GM19452 (cell line): Measurements from ENCODE around the gene SNRPD1.
"Not testable (repeated sequence)": the region's sequence is repeated elsewhere in the genome, so short reads cannot be mapped to it uniquely, and the experiment has no call there.

ENCODE experiments used
- ATAC-seq: cut with Tn5 transposase; IDR thresholded peaks from one replicate; pipeline ENCODE4 v1.9.1; 2021; ENCODE audit not compliant: unreplicated experiment

The SNRPD1 gene

DNA sequence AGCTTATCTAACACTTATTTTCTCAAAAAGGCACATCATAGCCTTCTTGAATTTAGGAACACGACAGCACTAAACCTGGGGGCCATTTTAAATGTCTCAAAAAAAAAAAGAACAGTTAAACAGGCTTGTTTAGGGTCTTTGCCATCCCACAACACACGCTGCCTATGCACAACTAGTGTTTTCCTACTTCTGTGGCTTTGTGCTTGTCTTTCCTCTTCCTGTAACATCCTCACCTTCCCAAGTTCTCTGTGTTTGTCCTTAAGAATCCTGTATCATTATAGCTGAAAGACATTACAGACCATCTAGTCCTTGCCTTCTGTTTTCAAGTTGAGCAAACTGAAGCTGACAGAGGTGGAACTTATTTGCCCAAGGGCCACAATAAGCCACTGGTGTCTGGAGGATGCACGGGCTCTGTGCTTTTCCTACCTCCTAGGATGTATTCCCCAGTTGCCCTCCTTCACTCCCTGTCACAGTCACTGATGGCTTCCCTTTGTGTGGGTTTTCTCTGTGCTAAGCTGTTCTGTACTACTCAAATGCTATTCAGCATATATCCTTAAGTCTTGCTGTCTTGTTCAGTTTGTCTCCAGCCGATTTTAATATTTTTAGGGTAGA, 22.6 kb downstream of the SNRPD1 start:
- no peak for ATAC-seq

DNA sequence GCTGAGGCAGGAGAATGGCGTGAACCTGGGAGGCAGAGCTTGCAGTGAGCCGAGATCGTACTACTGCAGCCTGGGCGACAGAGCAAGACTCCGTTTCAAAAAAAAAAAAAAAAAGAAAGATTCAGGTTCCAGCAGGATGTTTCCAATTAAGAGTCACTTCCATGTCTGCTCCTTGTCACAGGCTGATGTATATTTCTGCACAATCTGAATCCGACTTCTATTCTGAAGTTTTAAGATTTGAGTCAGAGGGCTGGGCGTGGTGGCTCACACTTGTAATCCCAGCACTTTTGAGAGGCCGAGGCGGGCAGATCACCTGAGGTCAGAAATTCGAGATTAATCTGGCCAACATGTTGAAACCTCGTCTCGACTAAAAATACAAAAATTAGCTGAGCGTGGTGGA, 24.7 kb downstream of the SNRPD1 start:
- no peak for ATAC-seq

GRCh38 chr18:21638822-21639221, 26.7 kb downstream of the SNRPD1 start:
- no peak for ATAC-seq

DNA sequence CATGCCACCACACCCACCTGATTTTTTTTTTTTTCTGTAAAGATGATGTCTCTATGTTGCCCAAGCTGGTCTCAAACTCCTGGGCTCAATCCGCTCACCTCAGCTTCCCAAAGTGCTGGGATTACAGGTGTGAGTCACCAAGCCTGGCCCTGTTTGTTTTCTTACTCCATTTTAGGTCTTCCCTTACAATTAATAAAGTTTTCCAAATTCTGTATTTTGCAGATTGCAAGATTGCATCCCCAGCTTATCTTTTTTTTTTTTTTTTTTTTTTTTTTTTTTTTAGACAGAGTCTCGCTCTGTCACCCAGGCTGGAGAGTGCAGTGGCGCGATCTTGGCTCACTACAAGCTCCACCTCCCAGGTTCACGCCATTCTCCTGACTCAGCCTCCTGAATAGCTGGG, 28.3 kb downstream of the SNRPD1 start:
- ATAC-seq = not testable (repeated sequence)

GRCh38 chr18:21650311-21650710, 38.2 kb downstream of the SNRPD1 start:
- no peak for ATAC-seq

DNA sequence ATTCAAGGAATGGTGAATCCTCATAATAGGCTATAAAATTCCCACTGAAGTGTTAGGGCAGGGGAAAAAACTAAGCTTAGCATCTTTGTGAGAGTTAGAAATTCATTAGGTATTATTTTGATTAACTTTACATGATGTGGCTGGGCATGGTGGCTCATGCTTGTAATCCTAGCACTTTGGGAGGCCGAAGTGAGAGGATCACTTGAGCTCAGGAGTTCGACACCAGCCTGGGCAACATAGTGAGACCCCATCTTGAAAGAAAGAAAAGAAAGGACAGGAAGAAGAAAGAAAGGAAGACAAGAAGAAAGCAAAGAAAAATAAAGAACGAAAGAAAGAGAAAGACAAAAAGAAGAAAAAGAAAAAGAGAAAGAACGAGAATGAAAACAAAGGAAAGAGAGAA, 40.0 kb downstream of the SNRPD1 start:
- ATAC-seq = no peak

DNA sequence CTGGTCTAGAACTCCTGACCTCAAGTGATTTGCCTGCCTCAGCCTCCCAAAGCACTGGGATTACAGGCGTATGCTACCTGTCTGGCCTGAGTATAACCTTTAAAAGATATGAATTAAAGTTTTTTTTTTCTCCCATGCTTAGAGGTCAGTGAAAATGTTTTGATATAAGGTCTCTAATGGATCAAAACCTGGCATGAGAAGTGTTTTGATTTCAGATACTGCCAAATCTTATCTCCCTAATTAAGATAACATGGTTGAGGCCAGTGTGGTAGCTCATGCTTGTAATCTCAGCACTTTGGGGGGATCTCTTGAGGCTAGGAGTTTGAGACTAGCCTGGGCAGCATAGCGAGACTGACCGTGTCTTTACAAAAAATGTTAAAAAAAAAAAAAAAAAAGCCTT, 41.2 kb downstream of the SNRPD1 start:
- ATAC-seq = no peak

DNA sequence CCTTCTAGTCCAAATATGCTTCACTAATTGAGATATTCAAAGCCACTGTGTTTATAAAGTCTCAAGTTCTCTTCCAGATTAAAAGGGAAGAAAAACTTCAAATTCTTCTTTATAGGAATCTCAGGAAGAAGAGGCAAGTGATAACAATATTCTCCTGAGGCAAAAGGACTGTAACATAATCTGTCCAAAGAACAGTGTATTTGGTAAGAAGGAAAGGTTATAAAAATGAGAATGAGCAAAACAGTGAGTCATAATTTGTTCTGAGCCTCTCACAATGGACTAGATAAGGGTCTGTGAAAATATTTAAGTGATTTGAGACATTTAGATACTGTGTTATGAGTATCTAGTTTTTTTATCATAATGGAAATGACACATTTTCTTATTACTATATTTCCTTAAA, 44.3 kb downstream of the SNRPD1 start:
- ATAC-seq = no peak

DNA sequence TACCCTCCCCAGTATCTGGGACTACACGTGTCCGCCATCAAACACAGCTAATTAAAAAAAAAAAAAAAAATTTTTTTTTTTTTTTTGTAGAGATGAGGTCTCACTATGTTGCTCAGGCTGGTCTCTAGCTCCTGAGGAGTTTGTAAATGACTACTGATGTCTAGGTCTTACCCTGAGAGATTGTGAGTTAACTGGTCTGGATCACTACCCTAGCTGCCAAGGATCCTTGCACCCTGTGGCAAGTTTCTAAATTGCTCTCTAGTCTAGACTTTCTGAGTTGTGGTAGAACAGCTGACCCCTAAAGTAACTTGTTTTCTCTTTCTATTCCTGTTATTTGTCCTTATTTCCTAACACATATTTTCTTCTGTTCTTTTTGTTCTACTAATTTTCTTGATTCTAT, 48.0 kb downstream of the SNRPD1 start:
- no peak for ATAC-seq

DNA sequence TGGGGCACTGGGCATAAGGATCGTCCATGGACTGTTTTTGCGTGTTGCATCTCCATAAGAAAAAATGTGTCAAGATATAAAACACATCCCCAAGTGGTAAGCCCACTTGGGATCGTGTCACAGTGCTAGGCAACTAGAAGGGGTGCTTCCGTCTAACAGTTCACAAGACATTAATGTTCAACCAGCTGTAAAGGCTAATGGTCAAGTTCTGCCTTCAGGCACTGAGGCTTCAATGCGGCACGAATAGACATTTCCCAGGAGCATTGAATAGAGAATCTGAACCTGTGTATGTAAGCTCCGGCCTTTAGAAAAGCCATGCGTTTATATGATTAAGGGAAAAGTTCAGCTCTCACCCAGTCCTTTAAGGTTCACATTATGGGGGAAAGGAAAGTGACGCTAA, 50.5 kb downstream of the SNRPD1 start:
- ATAC-seq = no peak

DNA sequence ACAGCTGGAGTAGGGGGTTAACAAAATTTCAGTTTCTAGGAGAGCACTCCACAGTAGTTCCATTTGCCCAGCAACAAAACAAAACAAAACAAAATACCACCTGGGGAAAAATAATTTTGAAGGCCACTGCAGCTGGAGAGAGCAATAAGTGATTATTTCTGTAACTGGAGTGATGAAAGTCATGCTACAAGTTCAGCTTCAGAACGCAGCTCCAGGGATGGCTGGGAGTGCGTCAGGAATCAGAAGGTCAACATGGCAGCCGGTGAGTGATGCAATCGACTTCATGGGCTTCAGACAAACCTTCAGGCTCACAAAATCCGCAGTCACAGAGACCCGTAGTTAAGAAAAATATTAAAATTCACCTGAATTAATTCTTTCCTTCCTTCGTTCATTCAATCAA, 51.5 kb downstream of the SNRPD1 start:
- no peak for ATAC-seq

DNA sequence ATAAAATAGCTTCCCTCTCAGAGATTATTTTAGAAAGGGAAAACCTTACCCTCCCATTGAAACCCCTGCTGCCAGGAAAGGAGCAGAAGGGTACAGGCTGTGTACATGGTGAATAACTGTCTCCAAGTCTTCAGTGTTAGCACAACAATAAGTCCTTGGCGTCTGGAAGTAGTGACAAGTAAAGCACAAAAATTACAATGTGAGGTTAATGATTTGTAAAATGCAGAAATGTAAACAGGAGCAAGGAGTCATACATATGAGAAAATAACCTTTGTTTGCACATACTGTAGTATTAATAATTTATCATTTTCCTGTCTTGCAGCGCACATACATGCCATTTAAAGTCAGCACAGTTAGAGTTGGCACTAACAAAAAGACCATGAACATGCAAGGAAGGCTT, 52.0 kb downstream of the SNRPD1 start:
- no peak for ATAC-seq

GRCh38 chr18:21669736-21670285, 57.7 kb downstream of the SNRPD1 start:
- ATAC-seq = no peak

DNA sequence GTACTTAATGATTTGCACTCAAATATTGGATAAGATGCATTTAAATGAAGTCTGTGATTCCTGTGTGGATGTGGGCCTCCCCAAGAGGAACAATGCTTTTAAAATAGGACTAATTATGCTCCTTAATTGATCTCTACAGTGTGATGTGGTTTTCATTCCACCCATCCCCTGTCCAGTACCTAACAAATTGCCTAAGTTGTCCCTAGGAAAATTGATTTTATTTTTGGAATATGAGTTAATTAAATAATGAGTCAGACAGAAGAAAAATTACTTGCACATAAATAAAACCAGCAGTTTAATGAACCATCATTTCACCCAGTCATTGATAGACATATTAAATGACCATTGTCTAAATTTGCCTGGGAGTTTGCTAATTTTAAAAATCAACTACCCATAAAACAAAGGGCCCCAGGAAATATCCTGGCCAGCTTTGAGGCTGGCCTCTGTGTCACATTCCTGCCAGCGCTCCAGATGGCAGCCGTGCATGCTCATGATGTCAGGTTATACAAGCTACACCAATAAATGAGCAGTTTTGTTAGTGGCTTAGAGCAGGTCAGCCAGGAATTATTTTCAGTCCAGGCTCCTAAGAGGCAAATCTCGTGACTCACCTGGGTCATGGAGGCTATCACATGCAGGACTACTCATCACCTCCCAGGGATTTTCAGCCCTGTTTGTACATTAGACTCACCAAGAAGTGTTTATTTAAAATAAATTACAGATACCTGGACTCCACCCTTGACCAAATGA, 60.6 kb downstream of the SNRPD1 start:
- ATAC-seq = no peak

DNA sequence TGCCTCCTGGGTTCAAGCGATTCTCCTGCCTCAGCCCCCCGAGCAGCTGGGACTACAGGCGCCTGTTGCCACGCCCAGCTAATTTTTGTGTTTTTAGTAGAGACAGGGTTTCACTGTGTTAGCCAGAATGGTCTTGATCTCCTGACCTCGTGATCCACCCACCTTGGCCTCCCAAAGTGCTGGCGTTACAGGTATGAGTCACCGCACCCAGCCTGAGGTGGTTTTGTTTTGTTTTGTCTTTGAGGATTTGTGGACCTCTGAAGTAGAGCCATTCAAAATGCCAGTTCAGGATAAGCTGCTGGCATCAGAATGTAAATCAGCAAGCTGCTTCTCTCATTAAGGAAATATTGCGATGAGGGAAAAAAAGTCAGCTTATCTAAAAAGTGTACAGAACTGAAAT, 63.2 kb downstream of the SNRPD1 start:
- ATAC-seq = not testable (repeated sequence)

DNA sequence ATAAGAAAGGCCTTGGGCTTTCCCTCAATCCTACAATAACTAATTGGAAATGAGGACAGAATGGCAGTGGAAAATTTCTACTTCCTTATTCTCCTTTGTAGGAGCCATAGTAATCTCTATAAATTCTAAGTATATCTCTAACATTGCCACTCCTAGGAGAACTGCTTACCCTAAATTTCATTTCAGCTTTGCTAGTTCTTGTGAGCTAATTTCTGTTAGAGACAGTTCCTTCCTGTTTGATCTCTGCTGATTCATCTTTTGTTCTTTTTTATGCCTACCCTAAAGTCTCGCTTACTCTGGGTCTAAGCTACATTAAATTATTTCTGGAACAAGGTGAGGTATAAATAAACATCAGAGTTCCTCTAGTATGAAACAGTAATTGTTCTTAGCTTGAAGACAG, 66.7 kb downstream of the SNRPD1 start:
- no peak for ATAC-seq

DNA sequence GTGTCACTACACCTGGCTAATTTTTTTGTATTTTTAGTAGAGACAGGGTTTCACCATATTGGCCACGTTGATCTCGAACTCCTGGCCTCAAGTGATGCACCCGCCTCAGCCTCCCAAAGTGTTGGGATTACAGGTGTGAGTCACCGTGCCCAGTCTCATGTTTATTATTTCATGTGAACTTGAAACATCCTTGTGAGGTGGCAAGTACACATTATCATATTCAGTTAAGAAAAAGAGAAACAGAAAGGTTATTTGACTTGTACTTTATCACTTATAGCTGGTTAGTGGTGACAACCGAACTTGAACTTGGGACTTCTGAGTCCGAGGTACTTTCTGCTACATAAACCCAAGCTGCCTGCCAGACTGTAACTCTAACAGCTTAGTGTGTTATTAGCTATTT, 68.0 kb downstream of the SNRPD1 start:
- ATAC-seq = no peak

- peak; percentile 31 for ATAC-seq
These were observed 70.4 kb downstream of the SNRPD1 start for GRCh38 chr18:21682371-21683051.
